Neural cell (in vitro differentiated cells): ENCODE data around the gene NR1H3. TPM values are rescaled to one million over a fixed set of nuclear protein-coding genes. Genes with fewer than 3 reads are reported as not detected.

ENCODE experiments used
- H2AFZ ChIP-seq: fragments of 200-600, 300-800 bp; sonication (generic), shearing (Covaris generic); 2 replicates; pipeline ENCODE4 v1.6.0; 2014; ENCODE audit warnings: low read depth, mild to moderate bottlenecking, antibody characterized with exemption, low read length, moderate library complexity
- H3F3A ChIP-seq: fragments of 200-600 bp; shearing (Covaris generic); 2 replicates; pipeline ENCODE4 v1.6.1; 2016; ENCODE audit warnings: mild to moderate bottlenecking, moderate library complexity, mixed read lengths, antibody characterized with exemption, low read length; ENCODE audit not compliant: insufficient read depth, poor library complexity, severe bottlenecking
- H3K27ac ChIP-seq: fragments of 200-600, 300-800 bp; sonication (generic), shearing (Covaris generic); 2 replicates; pipeline ENCODE4 v1.5.1; 2014; ENCODE audit warnings: mild to moderate bottlenecking, low read length, moderate library complexity
- H3K27me3 ChIP-seq: fragments of 300-800, 200-600 bp; sonication (generic), shearing (Covaris generic); 2 replicates; pipeline ENCODE4 v1.6.0; 2014; ENCODE audit warnings: mild to moderate bottlenecking, low read depth, low read length, moderate library complexity; ENCODE audit not compliant: insufficient read depth
- H3K36me3 ChIP-seq: fragments of 300-800, 200-600 bp; sonication (generic), shearing (Covaris generic); 2 replicates; pipeline ENCODE4 v1.5.1; 2014; ENCODE audit warnings: mild to moderate bottlenecking, antibody characterized with exemption, low read length, moderate library complexity; ENCODE audit not compliant: insufficient read depth
- H3K4me2 ChIP-seq: fragments of 300-800, 200-600 bp; sonication (generic), shearing (Covaris generic); 2 replicates; pipeline ENCODE4 v1.6.0; 2014; ENCODE audit warnings: mild to moderate bottlenecking, low read length
- H3K4me3 ChIP-seq: fragments of 300-800, 200-600 bp; sonication (generic), shearing (Covaris generic); 2 replicates; pipeline ENCODE4 v1.5.1; 2014; ENCODE audit warnings: mild to moderate bottlenecking, low read length, moderate library complexity
- H3K79me2 ChIP-seq: fragments of 200-600 bp; shearing (Covaris generic); replicated peaks from 2 replicates; pipeline ENCODE4 v1.6.0; 2014; ENCODE audit warnings: mild to moderate bottlenecking, low read length, moderate library complexity; ENCODE audit not compliant: insufficient read depth
- H3K9ac ChIP-seq: fragments of 300-800, 200-600 bp; sonication (generic), shearing (Covaris generic); 2 replicates; pipeline ENCODE4 v1.6.1; 2016; ENCODE audit warnings: mild to moderate bottlenecking, low read length, mixed read lengths
- H3K9me2 ChIP-seq: fragments of 200-600 bp; shearing (Covaris generic); 2 replicates; pipeline ENCODE4 v1.6.1; 2016; ENCODE audit warnings: mild to moderate bottlenecking, low read length, mixed read lengths; ENCODE audit not compliant: insufficient read depth
- H3K9me3 ChIP-seq: fragments of 200-600, 300-800 bp; sonication (generic), shearing (Covaris generic); 2 replicates; pipeline ENCODE4 v1.6.1; 2016; ENCODE audit warnings: mild to moderate bottlenecking, mixed run types, low read length, moderate library complexity, mixed read lengths
- H4K20me1 ChIP-seq: fragments of 200-600 bp; shearing (Covaris generic); 2 replicates; pipeline ENCODE4 v1.6.1; 2016; ENCODE audit warnings: mild to moderate bottlenecking, mixed run types; ENCODE audit not compliant: insufficient read depth
- EP300 ChIP-seq: fragments of 450-650 bp; conservative IDR thresholded peaks from 2 replicates; pipeline ENCODE4 v1.6.1; 2014; ENCODE audit warnings: antibody characterized with exemption, mild to moderate bottlenecking, moderate library complexity; ENCODE audit not compliant: poor library complexity, severe bottlenecking
- EZH2 ChIP-seq: fragments of 200-600, 300-800 bp; shearing (Covaris generic), sonication (generic); IDR thresholded peaks from 2 replicates; pipeline ENCODE4 v1.6.1; 2014; ENCODE audit warnings: antibody characterized with exemption, low read length, borderline replicate concordance, mild to moderate bottlenecking; ENCODE audit not compliant: insufficient read depth, poor library complexity, severe bottlenecking
- MXI1 ChIP-seq: fragments of 450-650 bp; conservative IDR thresholded peaks from 2 replicates; pipeline ENCODE4 v1.6.1; 2014; ENCODE audit warnings: antibody characterized with exemption, mild to moderate bottlenecking; ENCODE audit not compliant: poor library complexity, severe bottlenecking
- POLR2AphosphoS5 ChIP-seq: IDR thresholded peaks from 2 replicates; pipeline ENCODE4 v1.6.1; 2012
- RAD21 ChIP-seq: fragments of 450-650 bp; conservative IDR thresholded peaks from 2 replicates; pipeline ENCODE4 v1.6.1; 2014; ENCODE audit warnings: antibody characterized with exemption, mild to moderate bottlenecking, moderate library complexity
- SMC3 ChIP-seq: fragments of 450-650 bp; conservative IDR thresholded peaks from 2 replicates; pipeline ENCODE4 v1.6.1; 2014; ENCODE audit warnings: antibody characterized with exemption, mild to moderate bottlenecking, moderate library complexity; ENCODE audit not compliant: poor library complexity
- TAF1 ChIP-seq: IDR thresholded peaks from 2 replicates; pipeline ENCODE4 v1.6.1; 2012; ENCODE audit warnings: low read depth
- polyA plus RNA-seq: library from polyadenylated mRNA; depleted of rRNA; stranded (reverse); fragments of >200 nt; gene quantifications from 2 replicates; pipeline ENCODE4 v1.2.3, GENCODE V29; 2014
- TF ChIP-seq, protein P1 (sequence below): fragments of 450-650 bp; IDR thresholded peaks from 2 replicates; pipeline ENCODE4 v1.5.1; 2014; ENCODE audit warnings: antibody characterized with exemption, mild to moderate bottlenecking, moderate library complexity; ENCODE audit not compliant: poor library complexity, severe bottlenecking
- TF ChIP-seq, protein P2 (sequence below): IDR thresholded peaks from 2 replicates; pipeline ENCODE4 v1.6.1; 2012; ENCODE audit warnings: borderline replicate concordance

The NR1H3 gene
- polyA plus RNA-seq, 1 donor from 2014 or later: 7.7 TPM

DNA sequence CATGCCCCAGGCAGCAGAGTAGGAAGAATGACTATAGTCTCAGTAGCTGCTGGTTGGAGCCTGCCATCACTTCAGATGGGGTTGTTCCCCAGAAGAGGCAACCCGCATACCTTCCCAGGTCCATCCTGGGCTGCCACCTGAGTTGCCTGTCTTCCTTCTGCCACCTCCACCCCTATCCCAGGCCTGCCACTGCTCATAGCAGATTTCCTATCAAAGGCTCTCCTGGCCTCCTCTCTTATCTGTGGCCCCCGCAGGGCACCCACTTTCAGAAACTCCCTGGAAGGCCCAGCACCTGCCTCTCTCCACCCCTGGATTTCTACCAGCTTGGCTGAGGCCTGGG, 649 bp upstream of the NR1H3 start:
- no peak overlapping the region for H3K27ac ChIP-seq
- H4K20me1 ChIP-seq: no peaks in the 10 kb centered on the region
- no peak overlapping the region for H3K4me2 ChIP-seq
- H3K9ac ChIP-seq: no peak overlapping the region
- H3K9me3 ChIP-seq: no peaks in the 10 kb centered on the region
- H3K79me2 ChIP-seq: no peaks in the 10 kb centered on the region
- H3K9me2 ChIP-seq: no peaks in the 10 kb centered on the region
- no peaks in the 10 kb centered on the region for H3K36me3 ChIP-seq
- H2AFZ ChIP-seq: no peak overlapping the region
- H3K27me3 ChIP-seq: no peaks in the 10 kb centered on the region
- no peak overlapping the region for H3K4me3 ChIP-seq
- TF ChIP-seq, protein P1, sequence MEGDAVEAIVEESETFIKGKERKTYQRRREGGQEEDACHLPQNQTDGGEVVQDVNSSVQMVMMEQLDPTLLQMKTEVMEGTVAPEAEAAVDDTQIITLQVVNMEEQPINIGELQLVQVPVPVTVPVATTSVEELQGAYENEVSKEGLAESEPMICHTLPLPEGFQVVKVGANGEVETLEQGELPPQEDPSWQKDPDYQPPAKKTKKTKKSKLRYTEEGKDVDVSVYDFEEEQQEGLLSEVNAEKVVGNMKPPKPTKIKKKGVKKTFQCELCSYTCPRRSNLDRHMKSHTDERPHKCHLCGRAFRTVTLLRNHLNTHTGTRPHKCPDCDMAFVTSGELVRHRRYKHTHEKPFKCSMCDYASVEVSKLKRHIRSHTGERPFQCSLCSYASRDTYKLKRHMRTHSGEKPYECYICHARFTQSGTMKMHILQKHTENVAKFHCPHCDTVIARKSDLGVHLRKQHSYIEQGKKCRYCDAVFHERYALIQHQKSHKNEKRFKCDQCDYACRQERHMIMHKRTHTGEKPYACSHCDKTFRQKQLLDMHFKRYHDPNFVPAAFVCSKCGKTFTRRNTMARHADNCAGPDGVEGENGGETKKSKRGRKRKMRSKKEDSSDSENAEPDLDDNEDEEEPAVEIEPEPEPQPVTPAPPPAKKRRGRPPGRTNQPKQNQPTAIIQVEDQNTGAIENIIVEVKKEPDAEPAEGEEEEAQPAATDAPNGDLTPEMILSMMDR: no peak
- TF ChIP-seq TAF1: no peak
- TF ChIP-seq RAD21: no peak
- TF ChIP-seq POLR2AphosphoS5: no peak
- TF ChIP-seq SMC3: no peak
- TF ChIP-seq, protein P2, sequence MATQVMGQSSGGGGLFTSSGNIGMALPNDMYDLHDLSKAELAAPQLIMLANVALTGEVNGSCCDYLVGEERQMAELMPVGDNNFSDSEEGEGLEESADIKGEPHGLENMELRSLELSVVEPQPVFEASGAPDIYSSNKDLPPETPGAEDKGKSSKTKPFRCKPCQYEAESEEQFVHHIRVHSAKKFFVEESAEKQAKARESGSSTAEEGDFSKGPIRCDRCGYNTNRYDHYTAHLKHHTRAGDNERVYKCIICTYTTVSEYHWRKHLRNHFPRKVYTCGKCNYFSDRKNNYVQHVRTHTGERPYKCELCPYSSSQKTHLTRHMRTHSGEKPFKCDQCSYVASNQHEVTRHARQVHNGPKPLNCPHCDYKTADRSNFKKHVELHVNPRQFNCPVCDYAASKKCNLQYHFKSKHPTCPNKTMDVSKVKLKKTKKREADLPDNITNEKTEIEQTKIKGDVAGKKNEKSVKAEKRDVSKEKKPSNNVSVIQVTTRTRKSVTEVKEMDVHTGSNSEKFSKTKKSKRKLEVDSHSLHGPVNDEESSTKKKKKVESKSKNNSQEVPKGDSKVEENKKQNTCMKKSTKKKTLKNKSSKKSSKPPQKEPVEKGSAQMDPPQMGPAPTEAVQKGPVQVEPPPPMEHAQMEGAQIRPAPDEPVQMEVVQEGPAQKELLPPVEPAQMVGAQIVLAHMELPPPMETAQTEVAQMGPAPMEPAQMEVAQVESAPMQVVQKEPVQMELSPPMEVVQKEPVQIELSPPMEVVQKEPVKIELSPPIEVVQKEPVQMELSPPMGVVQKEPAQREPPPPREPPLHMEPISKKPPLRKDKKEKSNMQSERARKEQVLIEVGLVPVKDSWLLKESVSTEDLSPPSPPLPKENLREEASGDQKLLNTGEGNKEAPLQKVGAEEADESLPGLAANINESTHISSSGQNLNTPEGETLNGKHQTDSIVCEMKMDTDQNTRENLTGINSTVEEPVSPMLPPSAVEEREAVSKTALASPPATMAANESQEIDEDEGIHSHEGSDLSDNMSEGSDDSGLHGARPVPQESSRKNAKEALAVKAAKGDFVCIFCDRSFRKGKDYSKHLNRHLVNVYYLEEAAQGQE: no peak
- TF ChIP-seq EZH2: no peak
- no peak for TF ChIP-seq MXI1
- TF ChIP-seq EP300: no peak
- H3F3A ChIP-seq: no peaks in the 10 kb centered on the region

DNA sequence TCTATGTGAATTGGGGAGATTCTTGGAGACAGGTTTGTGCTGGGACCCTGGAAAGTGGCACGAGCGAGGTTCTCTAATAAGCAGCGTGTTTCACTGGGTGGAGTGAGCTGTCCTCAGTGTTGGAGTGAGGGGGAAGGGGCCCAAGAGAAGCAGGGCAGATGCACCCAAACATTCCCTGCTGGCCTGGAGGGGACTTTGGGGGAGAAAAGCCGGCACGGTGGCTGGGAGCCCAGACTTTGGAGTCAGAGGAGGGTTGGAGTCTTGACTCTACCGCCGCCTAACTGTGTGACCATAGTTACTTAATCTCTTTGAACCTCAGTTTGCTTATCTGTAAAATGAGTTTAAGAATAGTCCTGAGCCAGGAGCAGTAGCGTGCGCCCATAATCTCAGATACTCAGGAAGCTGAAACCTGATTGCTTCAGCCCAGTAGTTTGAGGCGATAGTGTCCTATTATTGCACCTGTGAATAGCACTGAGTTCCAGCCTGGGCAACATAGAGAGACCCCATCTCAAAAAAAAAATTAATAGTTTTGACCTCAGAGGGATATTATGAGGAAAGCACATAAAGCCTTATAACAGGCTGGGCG, 614 bp downstream of the NR1H3 start:
- Histone ChIP-seq H3K27ac (no peak overlapping the region), H3K9me2 (no peaks in the 10 kb centered on the region), H3F3A (no peaks in the 10 kb centered on the region), H4K20me1 (no peaks in the 10 kb centered on the region), H3K9ac (no peak overlapping the region), H3K9me3 (no peaks in the 10 kb centered on the region), H3K4me2 (no peak overlapping the region), H3K36me3 (no peaks in the 10 kb centered on the region), H2AFZ (no peak overlapping the region), H3K79me2 (no peaks in the 10 kb centered on the region), H3K27me3 (no peaks in the 10 kb centered on the region), H3K4me3 (no peak overlapping the region)
- TF ChIP-seq POLR2AphosphoS5 (no peak), TAF1 (no peak), SMC3 (no peak), EP300 (no peak), RAD21 (no peak), EZH2 (no peak)
- TF ChIP-seq, protein P2: no peak
